Activated CD4-positive, alpha-beta T cell treated with anti-CD3 and anti-CD28 coated beads, Interleukin-2, amount 10 ng/mL, durations not matched to agents 24 days and 14 days (primary cell): ENCODE data around the gene PTH1R. TPM values are rescaled to one million over a fixed set of nuclear protein-coding genes. Genes with fewer than 3 reads are reported as not detected.

Experiments used
- DNase-seq: peaks from one replicate; pipeline ENCODE4 v3.0.0; 2022
- H3K27ac Mint-ChIP-seq: one replicate; pipeline ENCODE4 v1.8.0; 2022; ENCODE audit warnings: mild to moderate bottlenecking, mixed read lengths
- H3K27me3 Mint-ChIP-seq: one replicate; pipeline ENCODE4 v1.8.0; 2022; ENCODE audit warnings: mixed read lengths
- H3K36me3 Mint-ChIP-seq: one replicate; pipeline ENCODE4 v1.8.0; 2022; ENCODE audit warnings: low read depth, mild to moderate bottlenecking, mixed read lengths
- H3K4me1 Mint-ChIP-seq: one replicate; pipeline ENCODE4 v1.8.0; 2021; ENCODE audit warnings: mixed read lengths
- H3K4me3 Mint-ChIP-seq: one replicate; pipeline ENCODE4 v1.8.0; 2022; ENCODE audit warnings: mild to moderate bottlenecking, moderate library complexity, mixed read lengths
- H3K9me3 Mint-ChIP-seq: one replicate; pipeline ENCODE4 v1.8.0; 2021; ENCODE audit warnings: mixed read lengths
- intact Hi-C: fragments of 100-400 bp; cut with micrococcal nuclease; formaldehyde crosslinking; loops from one replicate; pipeline ENCODE4 v1.15.1; 2023
- total RNA-seq: library from RNA; stranded (reverse); gene quantifications from 2 replicates; pipeline ENCODE4 v1.2.3, GENCODE V29; 2022

Gene PTH1R
- not detected in 2 replicates for total RNA-seq

- no peak within 1 kb of the TSS for H3K27ac Mint-ChIP-seq
- no peak within 1 kb of the TSS for H3K4me3 Mint-ChIP-seq
- H3K4me1 Mint-ChIP-seq, result peaks cover 4% of the 10 kb centered on the region
- no peaks in the 10 kb centered on the region for H3K9me3 Mint-ChIP-seq
- H3K27me3 Mint-ChIP-seq, result peaks cover 39% of the 10 kb centered on the region
- intact Hi-C loops, result no loop called here
- H3K36me3 Mint-ChIP-seq, result no peaks in the 10 kb centered on the region
- no peak for DNase-seq
These were observed at the start of gene PTH1R for GRCh38 chr3:46877406-46878125. Gene PTH1R, plus strand, starts transcription at chr3:46877721. Its CDS starts 5,839 bp downstream, at chr3:46883560.

- H3K27ac Mint-ChIP-seq, result no peak overlapping the region
- H3K9me3 Mint-ChIP-seq, result no peaks in the 10 kb centered on the region
- H3K27me3 Mint-ChIP-seq, result peaks cover 2% of the 10 kb centered on the region
- H3K36me3 Mint-ChIP-seq, result no peaks in the 10 kb centered on the region
- peak; percentile 54 for DNase-seq
- H3K4me3 Mint-ChIP-seq, result no peak overlapping the region
- peaks cover 7% of the 10 kb centered on the region for H3K4me1 Mint-ChIP-seq
- intact Hi-C loops, result no loop called here
These were observed 47.8 kb upstream of the PTH1R start for GRCh38 chr3:46829699-46830208.

- peak; percentile 37 for DNase-seq
- Mint-ChIP-seq H3K27me3 (no peaks in the 10 kb centered on the region), H3K27ac (no peak overlapping the region), H3K4me1 (peaks cover 7% of the 10 kb centered on the region), H3K36me3 (no peaks in the 10 kb centered on the region), H3K9me3 (no peaks in the 10 kb centered on the region), H3K4me3 (no peak overlapping the region)
- intact Hi-C loops, result no loop called here
These were observed 46.7 kb upstream of the PTH1R start for GRCh38 chr3:46830801-46831200.

GRCh38 chr3:46831316-46831715, 46.2 kb upstream of the PTH1R start:
- Mint-ChIP-seq H3K4me3 (no peak overlapping the region), H3K36me3 (no peaks in the 10 kb centered on the region), H3K4me1 (peaks cover 7% of the 10 kb centered on the region), H3K27ac (no peak overlapping the region), H3K9me3 (no peaks in the 10 kb centered on the region), H3K27me3 (no peaks in the 10 kb centered on the region)
- DNase-seq, result peak; percentile 50
- intact Hi-C loops, result no loop called here

GRCh38 chr3:46831841-46832240, 45.7 kb upstream of the PTH1R start:
- Mint-ChIP-seq H3K27me3 (no peaks in the 10 kb centered on the region), H3K9me3 (no peaks in the 10 kb centered on the region), H3K27ac (no peak overlapping the region), H3K4me1 (peaks cover 7% of the 10 kb centered on the region), H3K4me3 (no peak overlapping the region), H3K36me3 (no peaks in the 10 kb centered on the region)
- DNase-seq, result peak; percentile 40
- intact Hi-C loops, result no loop called here

- Mint-ChIP-seq H3K9me3 (peaks cover 13% of the 10 kb centered on the region), H3K4me1 (peaks cover 7% of the 10 kb centered on the region), H3K27me3 (peaks cover 7% of the 10 kb centered on the region), H3K4me3 (no peak overlapping the region), H3K27ac (no peak overlapping the region), H3K36me3 (no peaks in the 10 kb centered on the region)
- intact Hi-C loops, result no loop called here
- peak; percentile 45 for DNase-seq
These were observed 43.9 kb upstream of the PTH1R start for GRCh38 chr3:46833346-46834300.

GRCh38 chr3:46835054-46835453, 42.5 kb upstream of the PTH1R start:
- DNase-seq, result no peak
- Mint-ChIP-seq H3K36me3 (no peaks in the 10 kb centered on the region), H3K27me3 (peaks cover 7% of the 10 kb centered on the region)

GRCh38 chr3:46835491-46835890, 42.0 kb upstream of the PTH1R start:
- DNase-seq, result peak; percentile 37
- H3K4me3 Mint-ChIP-seq, result no peak overlapping the region
- peaks cover 16% of the 10 kb centered on the region for H3K9me3 Mint-ChIP-seq
- H3K4me1 Mint-ChIP-seq, result no peaks in the 10 kb centered on the region
- peaks cover 7% of the 10 kb centered on the region for H3K27me3 Mint-ChIP-seq
- no peak overlapping the region for H3K27ac Mint-ChIP-seq
- intact Hi-C loops, result no loop called here
- H3K36me3 Mint-ChIP-seq, result no peaks in the 10 kb centered on the region

More at GRCh38 chr3:46835054-46835453, 42.5 kb upstream of the PTH1R start:
- H3K27ac Mint-ChIP-seq, result no peak overlapping the region
- peaks cover under 1% of the 10 kb centered on the region for H3K4me1 Mint-ChIP-seq
- no peak overlapping the region for H3K4me3 Mint-ChIP-seq
- peaks cover 13% of the 10 kb centered on the region for H3K9me3 Mint-ChIP-seq
- intact Hi-C loops, result no loop called here

GRCh38 chr3:46838301-46838700, 39.2 kb upstream of the PTH1R start:
- DNase-seq, result no peak
- H3K9me3 Mint-ChIP-seq, result peaks cover 21% of the 10 kb centered on the region
- no peak overlapping the region for H3K4me3 Mint-ChIP-seq
- peaks cover 2% of the 10 kb centered on the region for H3K36me3 Mint-ChIP-seq
- no peak overlapping the region for H3K27ac Mint-ChIP-seq
- peaks cover 15% of the 10 kb centered on the region for H3K27me3 Mint-ChIP-seq
- intact Hi-C loops, result no loop called here
- H3K4me1 Mint-ChIP-seq, result no peaks in the 10 kb centered on the region

- Mint-ChIP-seq H3K9me3 (peaks cover 21% of the 10 kb centered on the region), H3K27ac (no peak overlapping the region), H3K4me1 (peaks cover 5% of the 10 kb centered on the region), H3K4me3 (no peak overlapping the region), H3K36me3 (peaks cover 2% of the 10 kb centered on the region), H3K27me3 (peaks cover 29% of the 10 kb centered on the region)
- intact Hi-C loops, result no loop called here
- DNase-seq, result no peak
These were observed 37.0 kb upstream of the PTH1R start for GRCh38 chr3:46840491-46840890.

GRCh38 chr3:46843508-46843907, 34.0 kb upstream of the PTH1R start:
- Mint-ChIP-seq H3K27ac (no peak overlapping the region), H3K9me3 (peaks cover 10% of the 10 kb centered on the region), H3K27me3 (peaks cover 23% of the 10 kb centered on the region), H3K4me3 (no peak overlapping the region), H3K36me3 (peaks cover 2% of the 10 kb centered on the region), H3K4me1 (peaks cover 5% of the 10 kb centered on the region)
- DNase-seq, result no peak
- intact Hi-C loops, result no loop called here

GRCh38 chr3:46844397-46844796, 33.1 kb upstream of the PTH1R start:
- Mint-ChIP-seq H3K4me3 (peak overlapping the region; percentile 7), H3K4me1 (peaks cover 5% of the 10 kb centered on the region), H3K9me3 (peaks cover 9% of the 10 kb centered on the region), H3K27me3 (peaks cover 22% of the 10 kb centered on the region), H3K27ac (no peak overlapping the region), H3K36me3 (peaks cover 2% of the 10 kb centered on the region)
- intact Hi-C loops, result no loop called here
- DNase-seq, result no peak

- no peak overlapping the region for H3K27ac Mint-ChIP-seq
- H3K4me1 Mint-ChIP-seq, result peaks cover 5% of the 10 kb centered on the region
These were observed 32.6 kb upstream of the PTH1R start for GRCh38 chr3:46844881-46845312.

GRCh38 chr3:46845397-46845859, 32.1 kb upstream of the PTH1R start:
- Mint-ChIP-seq H3K4me3 (peak overlapping the region; percentile 73), H3K9me3 (peaks cover 6% of the 10 kb centered on the region), H3K36me3 (peaks cover 2% of the 10 kb centered on the region), H3K27me3 (peaks cover 22% of the 10 kb centered on the region), H3K4me1 (peaks cover 5% of the 10 kb centered on the region), H3K27ac (peak overlapping the region; percentile 74)
- intact Hi-C loops, result no loop called here
- DNase-seq, result no peak

More at GRCh38 chr3:46844881-46845312, 32.6 kb upstream of the PTH1R start:
- intact Hi-C loops, result no loop called here
- DNase-seq, result no peak
- peaks cover 22% of the 10 kb centered on the region for H3K27me3 Mint-ChIP-seq
- H3K36me3 Mint-ChIP-seq, result peaks cover 2% of the 10 kb centered on the region
- peaks cover 9% of the 10 kb centered on the region for H3K9me3 Mint-ChIP-seq
- H3K4me3 Mint-ChIP-seq, result peak overlapping the region; percentile 73
